H9 (cell line): ENCODE results near the gene PARD3. TPM values are rescaled to one million over a fixed set of nuclear protein-coding genes. Genes with fewer than 3 reads are reported as not detected.

Source experiments
- DNase-seq: peaks from one replicate; pipeline ENCODE4 v3.0.0-alpha.2; 2017
- H2AFZ ChIP-seq: one replicate; pipeline ENCODE4 v1.6.1; 2013; ENCODE audit warnings: mild to moderate bottlenecking, low read length, control low read depth, moderate library complexity
- H2AK5ac ChIP-seq: 2 replicates; pipeline ENCODE4 v1.6.1; 2013; ENCODE audit warnings: low read length, control low read depth, mixed read lengths; ENCODE audit not compliant: insufficient read length
- H2BK120ac ChIP-seq: one replicate; pipeline ENCODE4 v1.6.1; 2013; ENCODE audit warnings: low read depth, mild to moderate bottlenecking, low read length, control low read depth, inconsistent platforms; ENCODE audit not compliant: poor library complexity, severe bottlenecking
- H2BK12ac ChIP-seq: 2 replicates; pipeline ENCODE4 v1.6.1; 2013; ENCODE audit warnings: low read length, control low read depth, mixed read lengths, low read depth; ENCODE audit not compliant: insufficient read length
- H2BK15ac ChIP-seq: 2 replicates; pipeline ENCODE4 v1.6.1; 2013; ENCODE audit warnings: low read depth, low read length, control low read depth
- H2BK20ac ChIP-seq: one replicate; pipeline ENCODE4 v1.6.1; 2013; ENCODE audit warnings: low read depth, mild to moderate bottlenecking, low read length, control low read depth, inconsistent platforms; ENCODE audit not compliant: poor library complexity, severe bottlenecking
- H2BK5ac ChIP-seq: 2 replicates; pipeline ENCODE4 v1.6.1; 2013; ENCODE audit warnings: low read length, control low read depth, mixed read lengths; ENCODE audit not compliant: insufficient read length
- H3K14ac ChIP-seq: 2 replicates; pipeline ENCODE4 v1.6.1; 2013; ENCODE audit warnings: low read length, control low read depth; ENCODE audit not compliant: insufficient read depth
- H3K18ac ChIP-seq: 2 replicates; pipeline ENCODE4 v1.6.1; 2013; ENCODE audit warnings: low read depth, mild to moderate bottlenecking, mixed read lengths, low read length, control low read depth; ENCODE audit not compliant: insufficient read length
- H3K23ac ChIP-seq: 2 replicates; pipeline ENCODE4 v1.6.1; 2013; ENCODE audit warnings: low read length, control low read depth, mixed read lengths, low read depth; ENCODE audit not compliant: insufficient read length
- H3K23me2 ChIP-seq: 2 replicates; pipeline ENCODE4 v1.6.1; 2013; ENCODE audit warnings: low read depth, mild to moderate bottlenecking, mixed read lengths, low read length, control low read depth; ENCODE audit not compliant: insufficient read length, poor library complexity, severe bottlenecking
- H3K27ac ChIP-seq: 2 replicates; pipeline ENCODE4 v1.5.1; 2013; ENCODE audit warnings: low read length, control low read depth, mixed read lengths, low read depth; ENCODE audit not compliant: insufficient read length
- H3K27me3 ChIP-seq: 2 replicates; pipeline ENCODE4 v1.6.1; 2013; ENCODE audit warnings: low read length, control low read depth, inconsistent platforms; ENCODE audit not compliant: insufficient read depth
- H3K4ac ChIP-seq: 2 replicates; pipeline ENCODE4 v1.6.1; 2013; ENCODE audit warnings: low read depth, mild to moderate bottlenecking, control low read depth, inconsistent platforms, low read length, moderate library complexity
- H3K4me1 ChIP-seq: 2 replicates; pipeline ENCODE4 v1.6.1; 2013; ENCODE audit warnings: low read length, control low read depth, inconsistent platforms; ENCODE audit not compliant: insufficient read depth
- H3K4me2 ChIP-seq: 2 replicates; pipeline ENCODE4 v1.6.1; 2013; ENCODE audit warnings: low read length, control low read depth, mixed read lengths; ENCODE audit not compliant: insufficient read length, insufficient read depth
- H3K56ac ChIP-seq: 2 replicates; pipeline ENCODE4 v1.6.1; 2013; ENCODE audit warnings: low read depth, mild to moderate bottlenecking, mixed read lengths, low read length, control low read depth; ENCODE audit not compliant: insufficient read length
- H3K79me1 ChIP-seq: 2 replicates; pipeline ENCODE4 v1.6.1; 2013; ENCODE audit warnings: low read depth, mild to moderate bottlenecking, moderate library complexity, low read length, control low read depth, inconsistent platforms; ENCODE audit not compliant: insufficient read depth, poor library complexity, severe bottlenecking
- H3K79me2 ChIP-seq: 2 replicates; pipeline ENCODE4 v1.6.1; 2013; ENCODE audit warnings: low read length, control low read depth, inconsistent platforms; ENCODE audit not compliant: insufficient read depth
- H3K9ac ChIP-seq: 2 replicates; pipeline ENCODE4 v1.6.1; 2013; ENCODE audit warnings: low read length, control low read depth, mixed read lengths; ENCODE audit not compliant: insufficient read length; ENCODE audit errors: extremely low read depth
- H3K9me3 ChIP-seq: one replicate; pipeline ENCODE4 v1.6.1; 2013; ENCODE audit warnings: low read depth, low read length, inconsistent platforms; ENCODE audit not compliant: control insufficient read depth
- H3T11ph ChIP-seq: one replicate; pipeline ENCODE4 v1.6.1; 2013; ENCODE audit warnings: mild to moderate bottlenecking, low read length, control low read depth, inconsistent platforms
- H4K20me1 ChIP-seq: one replicate; pipeline ENCODE4 v1.6.1; 2013; ENCODE audit not compliant: control insufficient read depth, insufficient read length, insufficient read depth
- H4K5ac ChIP-seq: 2 replicates; pipeline ENCODE4 v1.6.1; 2013; ENCODE audit warnings: low read depth, mild to moderate bottlenecking, mixed read lengths, low read length, control low read depth; ENCODE audit not compliant: insufficient read length
- H4K8ac ChIP-seq: replicated peaks from 2 replicates; pipeline ENCODE4 v1.6.1; 2013; ENCODE audit warnings: low read length, control low read depth, mixed read lengths, low read depth; ENCODE audit not compliant: insufficient read length
- H4K91ac ChIP-seq: 2 replicates; pipeline ENCODE4 v1.6.1; 2013; ENCODE audit warnings: low read depth, mild to moderate bottlenecking, moderate library complexity, mixed read lengths, low read length, control low read depth; ENCODE audit not compliant: insufficient read length
- H3K27ac Mint-ChIP-seq, 3 experiments: 2 replicates in 2 of 3; 3 replicates in 1 of 3; pipeline ENCODE4 v1.8.0; 2020 to 2021; ENCODE audit warnings: mixed read lengths in 3 of 3, mild to moderate bottlenecking in 1 of 3, moderate library complexity in 1 of 3
- H3K27me3 Mint-ChIP-seq: 2 replicates; pipeline ENCODE4 v1.8.0; 2021; ENCODE audit warnings: low read depth, mild to moderate bottlenecking, moderate library complexity, mixed read lengths
- H3K36me3 Mint-ChIP-seq, 3 experiments: 2 replicates in 2 of 3; 3 replicates in 1 of 3; pipeline ENCODE4 v1.8.0; 2020 to 2021; ENCODE audit warnings: low read depth in 3 of 3, mixed read lengths in 3 of 3; ENCODE audit not compliant: insufficient read depth in 1 of 3
- H3K4me1 Mint-ChIP-seq, 2 experiments: 2 replicates each; pipeline ENCODE4 v1.8.0; 2020; ENCODE audit warnings: mixed read lengths in 2 of 2
- H3K4me3 Mint-ChIP-seq, 2 experiments: 2 replicates in 1 of 2; 3 replicates in 1 of 2; pipeline ENCODE4 v1.8.0; 2020 to 2021; ENCODE audit warnings: mild to moderate bottlenecking in 2 of 2, mixed read lengths in 2 of 2, moderate library complexity in 1 of 2
- H3K9me3 Mint-ChIP-seq, 2 experiments: 2 replicates in 1 of 2; 3 replicates in 1 of 2; pipeline ENCODE4 v1.8.0; 2020; ENCODE audit warnings: mild to moderate bottlenecking in 2 of 2, mixed read lengths in 2 of 2, moderate library complexity in 1 of 2
- WGBS: extraction: QIAGEN DNeasy Blood & Tissue Kit; methylation state at CpG from one replicate; pipeline ENCODE4 v1.1.7; 2013; ENCODE audit warnings: missing lambda C conversion rate, low lambda C conversion rate, mixed read lengths; ENCODE audit not compliant: insufficient read length; ENCODE audit errors: extremely low coverage; 5-methylcytosine and 5-hydroxymethylcytosine counted together
- total RNA-seq: library from RNA; stranded (reverse); gene quantifications from 2 replicates; pipeline ENCODE4 v1.2.1, GENCODE V29; 2021
- TF ChIP-seq, protein P1 (sequence below): fragments of 200-600 bp; sonication (generic); conservative IDR thresholded peaks from 3 replicates; pipeline ENCODE4 v1.8.0; 2021; ENCODE audit warnings: antibody characterized with exemption, mild to moderate bottlenecking

Gene PARD3
- total RNA-seq, 1 experiment from 2014 or later = 44.7 TPM

DNA sequence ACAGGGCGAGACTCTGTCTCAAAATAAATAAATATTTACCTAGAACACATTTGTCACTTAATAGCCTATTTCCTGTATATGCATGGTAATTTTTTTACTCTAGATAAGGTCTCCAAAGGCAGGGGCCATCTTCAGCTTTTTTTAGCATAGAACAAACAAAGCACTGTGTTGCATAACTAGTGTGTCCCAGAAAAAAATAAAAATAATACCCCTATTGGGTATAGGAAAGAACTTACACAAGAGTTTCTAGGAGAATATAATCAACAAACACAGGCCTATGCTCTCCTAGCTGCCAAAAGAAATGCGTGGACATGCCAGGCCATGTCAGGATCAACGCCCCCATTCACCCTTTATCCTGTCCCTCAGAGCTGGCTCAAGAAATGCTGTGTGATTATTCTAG, 103.6 kb downstream of the PARD3 start:
- no peak overlapping the region for H2BK15ac ChIP-seq
- H2AFZ ChIP-seq = no peak overlapping the region
- TF ChIP-seq, protein P1, sequence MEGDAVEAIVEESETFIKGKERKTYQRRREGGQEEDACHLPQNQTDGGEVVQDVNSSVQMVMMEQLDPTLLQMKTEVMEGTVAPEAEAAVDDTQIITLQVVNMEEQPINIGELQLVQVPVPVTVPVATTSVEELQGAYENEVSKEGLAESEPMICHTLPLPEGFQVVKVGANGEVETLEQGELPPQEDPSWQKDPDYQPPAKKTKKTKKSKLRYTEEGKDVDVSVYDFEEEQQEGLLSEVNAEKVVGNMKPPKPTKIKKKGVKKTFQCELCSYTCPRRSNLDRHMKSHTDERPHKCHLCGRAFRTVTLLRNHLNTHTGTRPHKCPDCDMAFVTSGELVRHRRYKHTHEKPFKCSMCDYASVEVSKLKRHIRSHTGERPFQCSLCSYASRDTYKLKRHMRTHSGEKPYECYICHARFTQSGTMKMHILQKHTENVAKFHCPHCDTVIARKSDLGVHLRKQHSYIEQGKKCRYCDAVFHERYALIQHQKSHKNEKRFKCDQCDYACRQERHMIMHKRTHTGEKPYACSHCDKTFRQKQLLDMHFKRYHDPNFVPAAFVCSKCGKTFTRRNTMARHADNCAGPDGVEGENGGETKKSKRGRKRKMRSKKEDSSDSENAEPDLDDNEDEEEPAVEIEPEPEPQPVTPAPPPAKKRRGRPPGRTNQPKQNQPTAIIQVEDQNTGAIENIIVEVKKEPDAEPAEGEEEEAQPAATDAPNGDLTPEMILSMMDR = no peak
- H3K9me3 ChIP-seq = no peaks in the 10 kb centered on the region
- H3K14ac ChIP-seq = no peak overlapping the region
- H3K27ac ChIP-seq = no peak overlapping the region
- WGBS = no CpG with 5 or more reads among the region's 3 CpGs
- no peak overlapping the region for H2AK5ac ChIP-seq
- no peak overlapping the region for H3K4ac ChIP-seq
- no peaks in the 10 kb centered on the region for H4K20me1 ChIP-seq
- no peaks in the 10 kb centered on the region for H3K36me3 Mint-ChIP-seq
- H2BK5ac ChIP-seq = no peak overlapping the region
- H3K4me1 ChIP-seq = peaks cover 7% of the 10 kb centered on the region
- H4K91ac ChIP-seq = no peak overlapping the region
- peaks cover 26% of the 10 kb centered on the region; the same call in 1 of the 2 replicates for H3K79me2 ChIP-seq
- no peak overlapping the region for H3K56ac ChIP-seq
- H3K27me3 ChIP-seq = no peaks in the 10 kb centered on the region
- DNase-seq = no peak
- H3K18ac ChIP-seq = no peak overlapping the region
- H4K5ac ChIP-seq = no peak overlapping the region
- H3T11ph ChIP-seq = no peak overlapping the region
- no peak overlapping the region for H2BK20ac ChIP-seq
- H3K4me2 ChIP-seq = no peak overlapping the region
- no peaks in the 10 kb centered on the region; a peak in 1 of 5 replicates for H3K9me3 Mint-ChIP-seq
- peaks cover 11 to 22% of the 10 kb centered on the region in 2 experiments for H3K4me1 Mint-ChIP-seq
- no peak overlapping the region for H4K8ac ChIP-seq
- H3K79me1 ChIP-seq = peaks cover 16% of the 10 kb centered on the region
- H3K23me2 ChIP-seq = no peaks in the 10 kb centered on the region
- peak overlapping the region in 2 of 3 experiments; percentile 25 to 44; a peak in 3 of 7 replicates for H3K27ac Mint-ChIP-seq
- H3K23ac ChIP-seq = no peak overlapping the region
- H3K27me3 Mint-ChIP-seq = no peaks in the 10 kb centered on the region
- H2BK12ac ChIP-seq = no peak overlapping the region
- no peak overlapping the region for H3K9ac ChIP-seq
- no peak overlapping the region for H3K4me3 Mint-ChIP-seq
- no peak overlapping the region for H2BK120ac ChIP-seq
